ENCODE measurements around the gene IL25.

DNA sequence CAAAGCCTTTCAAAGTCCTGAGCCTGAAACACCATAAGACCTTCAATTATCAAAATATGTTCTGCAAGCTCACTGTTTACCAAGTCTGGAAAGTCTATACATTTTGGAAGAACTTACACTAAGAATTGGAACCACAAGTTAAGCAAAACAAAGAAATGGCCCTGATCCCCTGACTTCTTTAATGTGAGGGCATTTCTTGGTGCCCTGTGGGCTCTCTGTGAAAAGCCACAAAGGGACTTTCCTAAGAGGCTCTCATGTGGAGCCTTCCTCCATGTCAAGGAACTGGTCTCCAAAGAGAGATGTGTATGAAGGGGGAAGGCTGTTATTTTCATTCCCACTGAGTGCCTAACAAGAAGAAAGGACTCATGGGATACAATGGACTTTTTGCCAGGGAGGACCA, 49.0 kb downstream of the IL25 start:
- TF ChIP-seq, protein P1, sequence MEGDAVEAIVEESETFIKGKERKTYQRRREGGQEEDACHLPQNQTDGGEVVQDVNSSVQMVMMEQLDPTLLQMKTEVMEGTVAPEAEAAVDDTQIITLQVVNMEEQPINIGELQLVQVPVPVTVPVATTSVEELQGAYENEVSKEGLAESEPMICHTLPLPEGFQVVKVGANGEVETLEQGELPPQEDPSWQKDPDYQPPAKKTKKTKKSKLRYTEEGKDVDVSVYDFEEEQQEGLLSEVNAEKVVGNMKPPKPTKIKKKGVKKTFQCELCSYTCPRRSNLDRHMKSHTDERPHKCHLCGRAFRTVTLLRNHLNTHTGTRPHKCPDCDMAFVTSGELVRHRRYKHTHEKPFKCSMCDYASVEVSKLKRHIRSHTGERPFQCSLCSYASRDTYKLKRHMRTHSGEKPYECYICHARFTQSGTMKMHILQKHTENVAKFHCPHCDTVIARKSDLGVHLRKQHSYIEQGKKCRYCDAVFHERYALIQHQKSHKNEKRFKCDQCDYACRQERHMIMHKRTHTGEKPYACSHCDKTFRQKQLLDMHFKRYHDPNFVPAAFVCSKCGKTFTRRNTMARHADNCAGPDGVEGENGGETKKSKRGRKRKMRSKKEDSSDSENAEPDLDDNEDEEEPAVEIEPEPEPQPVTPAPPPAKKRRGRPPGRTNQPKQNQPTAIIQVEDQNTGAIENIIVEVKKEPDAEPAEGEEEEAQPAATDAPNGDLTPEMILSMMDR (IDR thresholded peaks at IDR 0.05; ENCODE audit: low read length): no peak
- TF ChIP-seq EZH2 (IDR thresholded peaks at IDR 0.05; ENCODE audit: borderline replicate concordance, low read length): no peak

All from OCI-LY1 (cell line).